Ishikawa (cell line): ENCODE data around the gene CEP250.

Source experiments
- EP300 ChIP-seq: IDR thresholded peaks from 2 replicates; pipeline ENCODE4 v1.6.1; 2012; ENCODE audit warnings: borderline replicate concordance
- REST ChIP-seq: IDR thresholded peaks from 2 replicates; pipeline ENCODE4 v1.6.1; 2012; ENCODE audit warnings: low read depth, mild to moderate bottlenecking
- TAF1 ChIP-seq: IDR thresholded peaks from 2 replicates; pipeline ENCODE4 v1.6.1; 2012; ENCODE audit warnings: low read depth, mild to moderate bottlenecking
- YY1 ChIP-seq: IDR thresholded peaks from 2 replicates; pipeline ENCODE4 v1.6.1; 2012; ENCODE audit warnings: low read depth

- TF ChIP-seq EP300, result no peak
- no peak for TF ChIP-seq TAF1
- no peak for TF ChIP-seq REST
- no peak for TF ChIP-seq YY1
Observed at GRCh38 chr20:35451295-35451694, 4.1 kb upstream of the CEP250 start.
